Mesothelial cell of epicardium (in vitro differentiated cells): ENCODE measurements around the gene LGALS4. TPM values are rescaled to one million over a fixed set of nuclear protein-coding genes. Genes with fewer than 3 reads are reported as not detected.
"Not testable (repeated sequence)": the region's sequence is repeated elsewhere in the genome, so short reads cannot be mapped to it uniquely, and the experiment has no call there.

Experiments used
- DNase-seq, 2 experiments: peaks; one replicate each; pipeline ENCODE4 v3.0.0; 2021; ENCODE audit warnings: low spot score in 2 of 2; ENCODE audit not compliant: unreplicated experiment in 2 of 2
- H3K27ac Mint-ChIP-seq: 2 replicates; pipeline ENCODE4 v1.8.0; 2021; ENCODE audit warnings: mixed read lengths
- H3K27me3 Mint-ChIP-seq: 2 replicates; pipeline ENCODE4 v1.8.0; 2021; ENCODE audit warnings: low read depth, mixed read lengths
- H3K36me3 Mint-ChIP-seq: 2 replicates; pipeline ENCODE4 v1.8.0; 2021; ENCODE audit warnings: mixed read lengths
- H3K4me1 Mint-ChIP-seq: 2 replicates; pipeline ENCODE4 v1.8.0; 2021; ENCODE audit warnings: mixed read lengths
- H3K4me3 Mint-ChIP-seq: 2 replicates; pipeline ENCODE4 v1.8.0; 2021; ENCODE audit warnings: mild to moderate bottlenecking, moderate library complexity, mixed read lengths
- H3K9me3 Mint-ChIP-seq: 2 replicates; pipeline ENCODE4 v1.8.0; 2021; ENCODE audit warnings: mixed read lengths
- total RNA-seq: library from RNA; stranded (reverse); gene quantifications from 3 replicates; pipeline ENCODE4 v1.2.1, GENCODE V29; 2021
- TF ChIP-seq, protein P1 (sequence below): fragments of 200-600 bp; sonication (generic); IDR thresholded peaks from one replicate; pipeline ENCODE4 v1.5.0; 2021; ENCODE audit warnings: antibody characterized with exemption; ENCODE audit not compliant: unreplicated experiment

The LGALS4 gene
- total RNA-seq, 1 donor from 2014 or later: 1.6 TPM

- no peaks in the 10 kb centered on the region for H3K4me1 Mint-ChIP-seq
- TF ChIP-seq, protein P1, sequence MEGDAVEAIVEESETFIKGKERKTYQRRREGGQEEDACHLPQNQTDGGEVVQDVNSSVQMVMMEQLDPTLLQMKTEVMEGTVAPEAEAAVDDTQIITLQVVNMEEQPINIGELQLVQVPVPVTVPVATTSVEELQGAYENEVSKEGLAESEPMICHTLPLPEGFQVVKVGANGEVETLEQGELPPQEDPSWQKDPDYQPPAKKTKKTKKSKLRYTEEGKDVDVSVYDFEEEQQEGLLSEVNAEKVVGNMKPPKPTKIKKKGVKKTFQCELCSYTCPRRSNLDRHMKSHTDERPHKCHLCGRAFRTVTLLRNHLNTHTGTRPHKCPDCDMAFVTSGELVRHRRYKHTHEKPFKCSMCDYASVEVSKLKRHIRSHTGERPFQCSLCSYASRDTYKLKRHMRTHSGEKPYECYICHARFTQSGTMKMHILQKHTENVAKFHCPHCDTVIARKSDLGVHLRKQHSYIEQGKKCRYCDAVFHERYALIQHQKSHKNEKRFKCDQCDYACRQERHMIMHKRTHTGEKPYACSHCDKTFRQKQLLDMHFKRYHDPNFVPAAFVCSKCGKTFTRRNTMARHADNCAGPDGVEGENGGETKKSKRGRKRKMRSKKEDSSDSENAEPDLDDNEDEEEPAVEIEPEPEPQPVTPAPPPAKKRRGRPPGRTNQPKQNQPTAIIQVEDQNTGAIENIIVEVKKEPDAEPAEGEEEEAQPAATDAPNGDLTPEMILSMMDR: no peak
- no peak for DNase-seq
- no peaks in the 10 kb centered on the region for H3K27me3 Mint-ChIP-seq
- H3K4me3 Mint-ChIP-seq: no peak overlapping the region
- no peaks in the 10 kb centered on the region for H3K9me3 Mint-ChIP-seq
- no peak overlapping the region for H3K27ac Mint-ChIP-seq
- no peaks in the 10 kb centered on the region for H3K36me3 Mint-ChIP-seq
These were observed 3.0 kb downstream of the LGALS4 start for GRCh38 chr19:38809592-38810252.

- no peaks in the 10 kb centered on the region for H3K9me3 Mint-ChIP-seq
- no peak overlapping the region for H3K4me3 Mint-ChIP-seq
- TF ChIP-seq, protein P1: no peak
- no peaks in the 10 kb centered on the region for H3K4me1 Mint-ChIP-seq
- no peaks in the 10 kb centered on the region for H3K36me3 Mint-ChIP-seq
- H3K27me3 Mint-ChIP-seq: no peaks in the 10 kb centered on the region
- no peak overlapping the region for H3K27ac Mint-ChIP-seq
- no peak for DNase-seq
These were observed 4.0 kb downstream of the LGALS4 start for GRCh38 chr19:38808741-38809140.

GRCh38 chr19:38807374-38808098, 5.2 kb downstream of the LGALS4 start:
- H3K27ac Mint-ChIP-seq, H3K36me3 Mint-ChIP-seq, DNase-seq: not testable (repeated sequence)

GRCh38 chr19:38806371-38806770, 6.4 kb downstream of the LGALS4 start:
- no peaks in the 10 kb centered on the region for H3K4me1 Mint-ChIP-seq
- no peak overlapping the region for H3K4me3 Mint-ChIP-seq

More at GRCh38 chr19:38807374-38808098, 5.2 kb downstream of the LGALS4 start:
- H3K4me1 Mint-ChIP-seq, H3K27me3 Mint-ChIP-seq, H3K9me3 Mint-ChIP-seq, H3K4me3 Mint-ChIP-seq: not testable (repeated sequence)

DNA sequence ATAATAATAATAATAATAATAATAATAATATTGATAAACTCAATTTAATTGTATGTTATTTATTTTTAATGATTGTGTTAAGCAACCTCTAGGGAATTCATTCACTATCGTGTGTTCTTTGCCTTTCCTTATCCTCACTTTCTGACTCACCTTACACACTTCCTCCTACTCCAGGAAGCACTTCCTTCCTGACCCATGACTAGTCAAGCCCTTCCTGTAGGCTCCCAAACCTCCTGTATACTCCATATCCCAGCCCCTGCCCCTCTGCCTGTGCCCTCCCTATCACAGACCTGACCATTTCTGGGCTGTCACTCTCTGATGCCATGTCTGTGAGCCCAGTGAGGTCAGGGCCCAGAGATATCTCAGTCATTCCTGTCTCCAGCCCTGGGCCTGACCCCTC, 7.6 kb downstream of the LGALS4 start:
- no peak for DNase-seq
- no peak overlapping the region for H3K27ac Mint-ChIP-seq
- TF ChIP-seq, protein P1: no peak
- H3K4me1 Mint-ChIP-seq: no peaks in the 10 kb centered on the region
- no peak overlapping the region for H3K4me3 Mint-ChIP-seq
- no peaks in the 10 kb centered on the region for H3K36me3 Mint-ChIP-seq
- no peaks in the 10 kb centered on the region for H3K27me3 Mint-ChIP-seq
- H3K9me3 Mint-ChIP-seq: no peaks in the 10 kb centered on the region

More at GRCh38 chr19:38806371-38806770, 6.4 kb downstream of the LGALS4 start:
- no peaks in the 10 kb centered on the region for H3K27me3 Mint-ChIP-seq
- TF ChIP-seq, protein P1: no peak
- no peak for DNase-seq
- H3K9me3 Mint-ChIP-seq: no peaks in the 10 kb centered on the region
- no peaks in the 10 kb centered on the region for H3K36me3 Mint-ChIP-seq
- no peak overlapping the region for H3K27ac Mint-ChIP-seq

DNA sequence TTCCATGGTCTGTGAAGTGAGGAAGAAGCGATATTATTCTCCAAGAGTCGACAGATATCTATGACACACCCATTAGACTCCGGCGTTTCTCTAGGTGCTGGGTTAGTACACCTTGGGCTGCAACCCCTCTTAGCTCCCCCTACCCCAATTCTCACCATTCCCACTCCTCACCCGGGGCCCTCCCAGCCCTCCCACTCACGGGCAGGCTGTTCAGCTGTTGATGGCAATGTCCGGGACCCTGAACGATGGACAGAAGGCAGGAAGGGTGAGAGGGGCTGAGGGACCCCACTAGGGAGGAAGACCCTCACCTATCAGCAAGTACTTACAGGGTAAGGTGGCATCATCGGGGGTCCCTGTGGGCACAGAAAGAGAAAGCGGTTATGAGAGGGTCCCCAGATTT, 9.2 kb downstream of the LGALS4 start:
- H3K4me3 Mint-ChIP-seq: no peak overlapping the region
- peaks cover 2% of the 10 kb centered on the region for H3K4me1 Mint-ChIP-seq
- H3K27me3 Mint-ChIP-seq: no peaks in the 10 kb centered on the region
- TF ChIP-seq, protein P1: no peak
- no peaks in the 10 kb centered on the region for H3K9me3 Mint-ChIP-seq
- H3K36me3 Mint-ChIP-seq: peaks cover 2% of the 10 kb centered on the region
- H3K27ac Mint-ChIP-seq: no peak overlapping the region
- no peak for DNase-seq
